GM19351 (cell line): Measurements from ENCODE around the gene RBP3.

ENCODE experiments used
- ATAC-seq: cut with Tn5 transposase; IDR thresholded peaks from one replicate; pipeline ENCODE4 v1.9.1; 2021; ENCODE audit warnings: mild to moderate bottlenecking, moderate library complexity; ENCODE audit not compliant: unreplicated experiment

The RBP3 gene

DNA sequence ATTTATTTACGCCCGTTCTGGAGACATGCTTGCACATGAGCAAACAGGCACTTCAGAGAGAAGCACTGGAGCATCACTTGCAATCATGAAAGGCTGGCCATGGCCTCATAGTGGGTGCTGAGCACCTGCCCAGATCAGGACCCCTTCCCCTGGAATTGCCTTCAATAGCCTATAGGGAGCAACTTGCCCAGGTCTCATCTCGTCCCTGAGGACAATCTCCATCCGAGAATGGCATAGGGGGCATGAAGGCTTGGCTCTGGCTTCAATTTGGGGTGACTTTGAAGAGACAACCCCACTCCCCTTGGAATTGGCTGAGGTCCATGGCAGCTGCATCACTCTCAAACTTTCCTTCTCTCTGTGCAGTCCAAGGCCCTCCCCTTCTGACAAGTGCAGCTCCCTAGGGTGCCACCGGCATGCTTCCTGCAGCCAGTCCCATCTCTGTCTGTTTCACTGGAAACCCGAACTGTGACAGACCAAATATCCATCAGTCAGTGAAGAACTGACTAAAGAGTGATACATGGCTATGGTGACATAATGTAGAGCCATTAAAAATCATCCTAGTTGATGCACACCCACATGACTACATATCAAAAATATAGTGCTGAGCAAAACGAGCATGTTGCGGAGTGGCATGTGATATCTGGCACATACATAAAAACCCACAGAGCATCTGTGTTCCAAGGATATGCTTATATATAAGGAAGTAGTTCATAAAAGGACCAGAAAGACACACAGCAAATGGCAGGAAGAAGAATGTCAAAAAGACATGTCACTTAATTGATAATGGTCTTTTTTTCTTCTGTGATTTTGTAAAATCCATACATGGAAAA is 13.5 kb upstream of the RBP3 start:
- ATAC-seq: no peak

DNA sequence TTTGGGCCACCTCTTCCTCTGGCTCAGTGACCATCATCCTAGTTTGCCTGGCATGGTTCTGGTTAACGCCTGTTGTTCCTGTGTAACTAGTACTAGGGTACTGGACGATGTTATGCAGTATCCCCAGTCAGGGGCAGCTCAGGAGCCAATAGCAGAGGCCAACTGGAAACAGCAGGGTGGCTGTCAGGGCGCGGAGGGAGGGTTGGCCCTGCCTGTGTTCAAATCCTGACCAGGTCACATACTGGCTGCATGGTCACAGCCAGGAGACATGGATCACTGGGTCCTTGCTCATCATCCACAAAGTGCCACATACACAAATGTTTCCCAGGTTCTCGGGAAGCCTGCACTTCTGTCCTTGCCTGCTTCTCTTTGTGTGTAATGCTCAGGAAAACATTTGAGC is 12.3 kb upstream of the RBP3 start:
- ATAC-seq: no peak

DNA sequence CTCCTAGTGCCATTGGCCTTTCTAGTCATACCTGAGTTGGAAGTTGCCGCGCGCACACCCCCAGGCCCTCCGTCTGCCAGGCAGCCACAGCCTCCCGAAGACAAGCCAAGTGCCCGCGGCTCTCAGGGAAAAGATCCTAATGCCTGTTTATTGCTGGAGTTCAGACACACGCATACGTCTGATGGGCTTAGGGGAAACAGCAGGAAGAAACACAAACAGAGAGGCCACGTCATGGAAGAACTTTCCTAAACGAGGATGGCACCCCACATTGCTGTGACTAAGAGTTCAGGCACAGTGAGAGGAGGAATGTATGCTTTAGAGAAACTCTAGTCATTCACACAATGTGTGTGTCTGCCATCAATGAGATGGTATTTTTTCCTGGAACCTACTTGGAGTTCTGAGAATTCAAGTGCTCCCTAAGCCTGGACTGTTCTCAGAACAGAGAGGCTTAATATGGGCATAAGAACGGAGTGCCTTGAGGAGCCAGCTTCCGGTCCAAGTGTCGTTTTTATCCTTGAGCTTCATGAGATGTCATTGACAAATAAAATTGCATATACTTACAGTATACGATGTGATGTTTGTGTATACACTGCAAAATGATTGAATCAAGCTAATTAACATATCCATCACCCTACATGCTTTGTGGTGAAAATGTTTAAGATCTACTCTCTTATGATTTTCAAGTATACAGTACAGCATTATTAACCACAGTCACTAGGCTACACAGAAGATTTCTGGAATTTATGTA is 11.6 kb upstream of the RBP3 start:
- ATAC-seq: no peak

DNA sequence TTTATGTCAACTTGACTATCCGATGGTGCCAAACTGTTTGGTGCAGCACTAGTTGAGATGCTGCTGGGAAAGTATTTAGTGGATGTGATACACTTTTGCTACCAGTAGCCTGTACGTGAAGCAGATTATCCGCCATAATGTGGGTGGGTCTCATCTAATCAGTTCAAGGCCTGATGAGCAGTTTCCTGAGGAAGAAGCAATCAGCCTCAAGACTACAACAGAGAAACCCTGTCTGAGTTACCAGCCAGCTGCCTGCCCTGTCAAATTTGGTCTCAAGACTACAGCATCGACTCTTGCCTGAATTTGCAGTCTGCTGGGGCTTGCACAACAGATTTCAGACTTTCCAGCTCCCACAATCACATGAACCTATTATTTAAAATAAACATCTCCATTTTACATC is 10.9 kb upstream of the RBP3 start:
- ATAC-seq: no peak

DNA sequence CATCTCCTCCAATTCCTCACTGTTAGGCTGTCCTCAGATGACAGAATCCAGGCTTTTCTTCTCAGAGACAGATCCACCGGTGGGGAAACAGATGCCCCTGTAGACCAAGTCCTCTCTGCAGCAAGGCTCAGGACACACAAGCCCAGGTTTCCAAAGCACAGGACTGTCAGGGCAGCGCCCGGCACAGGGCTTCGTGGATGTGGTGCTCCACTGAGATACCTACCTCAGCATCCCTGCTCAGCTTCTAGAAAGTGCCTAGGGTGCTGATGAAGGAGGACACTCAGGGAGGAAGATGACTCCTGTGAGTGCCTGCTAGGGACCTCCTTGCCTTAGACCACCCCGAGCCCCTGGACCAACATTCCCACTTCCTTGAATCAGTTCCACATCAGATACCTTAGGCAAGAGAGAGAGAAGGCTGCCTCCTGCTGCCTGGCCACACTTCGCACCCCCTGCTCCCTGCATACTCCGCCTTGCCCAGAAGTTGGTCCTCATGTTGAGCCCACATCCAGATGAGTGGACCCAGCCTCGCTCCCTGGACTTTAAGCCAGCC is 8.9 kb upstream of the RBP3 start:
- no peak for ATAC-seq

DNA sequence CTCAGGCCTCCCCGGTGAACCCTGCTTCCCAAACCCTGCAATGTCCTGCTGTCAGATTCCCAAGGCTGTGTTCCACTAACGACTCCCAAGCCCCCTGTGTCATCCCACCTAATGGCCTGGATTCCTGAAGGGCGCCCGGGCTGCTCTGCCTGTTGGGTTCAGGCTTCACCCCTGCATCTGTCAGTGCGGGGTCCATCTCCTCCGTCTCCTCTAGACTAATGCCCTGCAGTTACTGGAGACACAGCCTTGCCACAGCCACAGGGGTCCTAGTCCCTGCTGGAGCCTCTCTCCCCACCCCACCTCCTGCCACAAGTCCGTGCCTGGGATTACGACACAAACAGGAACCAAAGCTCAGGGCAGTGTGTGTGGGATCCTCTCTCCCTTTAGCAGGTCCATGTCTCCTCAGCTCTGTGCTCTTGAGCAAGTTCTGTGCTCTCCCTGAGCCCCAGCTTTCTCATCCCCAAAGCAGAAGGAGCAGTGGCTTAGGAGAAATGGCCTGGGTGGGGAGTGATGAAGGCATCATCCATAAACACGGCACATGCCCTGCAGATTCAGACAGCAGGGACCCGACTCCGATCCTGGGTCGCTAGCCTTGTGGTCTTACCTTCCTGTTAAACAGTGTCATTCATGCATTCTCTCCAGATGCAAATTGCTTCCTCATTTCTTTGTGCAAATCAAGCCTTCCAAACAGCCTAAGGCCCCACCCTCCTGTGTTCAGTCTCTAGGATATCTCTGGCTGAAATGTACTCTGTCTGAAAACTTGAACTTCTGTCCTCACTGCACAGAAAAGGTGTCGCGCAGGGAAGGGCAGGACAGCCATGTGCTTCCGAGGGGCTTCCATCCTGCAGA is 8.2 kb upstream of the RBP3 start:
- ATAC-seq: no peak

DNA sequence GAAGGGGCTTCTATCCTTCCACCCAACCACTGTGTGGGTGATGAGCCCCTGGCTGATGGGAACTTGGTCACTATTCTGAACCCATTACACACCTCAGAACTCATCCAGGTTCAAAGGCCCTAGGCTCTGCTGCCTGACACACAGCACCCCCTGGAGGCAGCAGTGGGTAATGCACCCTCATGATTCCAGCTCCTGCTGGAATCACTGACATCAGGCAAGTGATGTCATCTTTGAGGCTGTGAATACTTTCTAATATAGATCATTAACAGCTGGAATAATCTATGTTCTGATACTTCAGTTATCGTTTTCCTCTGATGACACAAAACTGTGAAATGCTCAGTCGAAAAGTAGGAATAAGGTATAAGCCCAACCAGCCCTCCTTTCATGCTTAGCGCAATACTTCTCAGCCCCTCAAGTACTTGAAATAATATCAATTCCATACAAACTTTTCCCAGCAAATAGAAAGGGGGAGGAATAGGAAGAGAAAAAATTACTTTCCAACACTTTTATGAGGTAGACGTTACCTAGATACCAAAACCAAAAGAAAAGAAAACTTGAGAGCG is 7.5 kb upstream of the RBP3 start:
- ATAC-seq: no peak

DNA sequence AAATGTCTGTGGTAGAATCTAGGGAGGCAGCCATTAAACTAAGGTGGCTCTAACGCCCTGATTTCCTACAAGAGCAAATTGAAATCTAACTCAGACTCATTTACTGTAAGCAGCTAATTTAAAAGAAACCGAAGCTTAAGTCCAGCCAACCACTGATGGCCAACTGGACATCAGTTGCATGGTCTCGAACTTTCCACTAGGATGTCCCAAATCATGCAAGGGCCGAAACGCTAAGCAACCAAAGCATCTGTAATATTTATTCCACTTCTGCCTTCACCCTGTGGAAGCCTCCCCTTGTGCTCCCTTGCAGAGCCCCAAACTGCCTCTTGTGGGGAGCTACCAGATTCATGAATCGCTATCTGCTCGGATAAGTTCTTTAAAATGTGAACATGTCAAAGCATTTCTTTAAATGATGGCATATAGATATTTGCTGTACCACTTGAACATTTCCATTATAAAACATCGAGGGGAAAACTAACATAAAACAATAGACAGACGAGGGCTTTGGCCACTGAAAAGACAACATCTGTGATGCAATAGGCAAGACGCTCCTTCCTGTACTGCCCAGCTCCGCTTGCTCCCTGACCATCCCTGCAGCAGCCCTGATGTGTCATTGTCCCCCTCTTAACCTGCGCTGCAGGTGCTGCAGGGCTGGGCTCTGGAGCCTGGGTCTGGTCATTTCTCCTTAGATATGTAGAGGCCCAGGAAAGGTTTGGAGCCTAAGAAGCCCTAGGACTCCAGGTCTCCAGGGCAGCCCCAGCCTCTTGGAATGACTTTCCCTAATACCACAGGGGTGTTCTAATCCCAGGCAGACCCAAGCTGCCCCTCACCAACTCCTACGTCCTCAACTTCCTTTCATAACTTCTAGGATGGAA is 2.9 kb upstream of the RBP3 start:
- ATAC-seq: no peak

DNA sequence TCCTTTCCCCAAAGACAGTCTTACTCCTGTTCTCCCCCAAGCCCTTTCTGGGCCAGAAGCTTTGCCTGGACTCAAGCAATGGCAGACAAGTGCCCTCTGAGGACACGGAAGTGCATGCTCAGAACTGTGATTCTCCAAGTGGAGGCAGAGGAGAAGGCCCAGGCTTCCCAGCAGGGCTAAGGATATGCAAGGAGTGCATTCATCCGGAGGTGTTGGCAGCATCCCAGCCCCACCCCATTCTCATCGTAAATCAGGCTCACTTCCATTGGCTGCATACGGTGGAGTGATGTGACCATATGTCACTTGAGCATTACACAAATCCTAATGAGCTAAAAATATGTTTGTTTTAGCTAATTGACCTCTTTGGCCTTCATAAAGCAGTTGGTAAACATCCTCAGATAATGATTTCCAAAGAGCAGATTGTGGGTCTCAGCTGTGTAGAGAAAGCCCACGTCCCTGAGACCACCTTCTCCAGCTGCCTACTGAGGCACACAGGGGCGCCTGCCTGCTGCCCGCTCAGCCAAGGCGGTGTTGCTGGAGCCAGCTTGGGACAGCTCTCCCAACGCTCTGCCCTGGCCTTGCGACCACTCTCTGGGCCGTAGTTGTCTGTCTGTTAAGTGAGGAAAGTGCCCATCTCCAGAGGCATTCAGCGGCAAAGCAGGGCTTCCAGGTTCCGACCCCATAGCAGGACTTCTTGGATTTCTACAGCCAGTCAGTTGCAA is 1.4 kb upstream of the RBP3 start:
- no peak for ATAC-seq

DNA sequence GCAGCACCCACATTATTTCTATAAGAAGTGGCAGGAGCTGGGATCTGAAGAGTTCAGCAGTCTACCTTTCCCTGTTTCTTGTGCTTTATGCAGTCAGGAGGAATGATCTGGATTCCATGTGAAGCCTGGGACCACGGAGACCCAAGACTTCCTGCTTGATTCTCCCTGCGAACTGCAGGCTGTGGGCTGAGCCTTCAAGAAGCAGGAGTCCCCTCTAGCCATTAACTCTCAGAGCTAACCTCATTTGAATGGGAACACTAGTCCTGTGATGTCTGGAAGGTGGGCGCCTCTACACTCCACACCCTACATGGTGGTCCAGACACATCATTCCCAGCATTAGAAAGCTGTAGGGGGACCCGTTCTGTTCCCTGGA is 874 bp upstream of the RBP3 start:
- no peak for ATAC-seq

DNA sequence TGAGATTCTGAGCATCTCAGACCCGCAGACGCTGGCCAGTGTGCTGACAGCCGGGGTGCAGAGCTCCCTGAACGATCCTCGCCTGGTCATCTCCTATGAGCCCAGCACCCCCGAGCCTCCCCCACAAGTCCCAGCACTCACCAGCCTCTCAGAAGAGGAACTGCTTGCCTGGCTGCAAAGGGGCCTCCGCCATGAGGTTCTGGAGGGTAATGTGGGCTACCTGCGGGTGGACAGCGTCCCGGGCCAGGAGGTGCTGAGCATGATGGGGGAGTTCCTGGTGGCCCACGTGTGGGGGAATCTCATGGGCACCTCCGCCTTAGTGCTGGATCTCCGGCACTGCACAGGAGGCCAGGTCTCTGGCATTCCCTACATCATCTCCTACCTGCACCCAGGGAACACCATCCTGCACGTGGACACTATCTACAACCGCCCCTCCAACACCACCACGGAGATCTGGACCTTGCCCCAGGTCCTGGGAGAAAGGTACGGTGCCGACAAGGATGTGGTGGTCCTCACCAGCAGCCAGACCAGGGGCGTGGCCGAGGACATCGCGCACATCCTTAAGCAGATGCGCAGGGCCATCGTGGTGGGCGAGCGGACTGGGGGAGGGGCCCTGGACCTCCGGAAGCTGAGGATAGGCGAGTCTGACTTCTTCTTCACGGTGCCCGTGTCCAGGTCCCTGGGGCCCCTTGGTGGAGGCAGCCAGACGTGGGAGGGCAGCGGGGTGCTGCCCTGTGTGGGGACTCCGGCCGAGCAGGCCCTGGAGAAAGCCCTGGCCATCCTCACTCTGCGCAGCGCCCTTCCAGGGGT is 703 bp downstream of the RBP3 start:
- no peak for ATAC-seq

DNA sequence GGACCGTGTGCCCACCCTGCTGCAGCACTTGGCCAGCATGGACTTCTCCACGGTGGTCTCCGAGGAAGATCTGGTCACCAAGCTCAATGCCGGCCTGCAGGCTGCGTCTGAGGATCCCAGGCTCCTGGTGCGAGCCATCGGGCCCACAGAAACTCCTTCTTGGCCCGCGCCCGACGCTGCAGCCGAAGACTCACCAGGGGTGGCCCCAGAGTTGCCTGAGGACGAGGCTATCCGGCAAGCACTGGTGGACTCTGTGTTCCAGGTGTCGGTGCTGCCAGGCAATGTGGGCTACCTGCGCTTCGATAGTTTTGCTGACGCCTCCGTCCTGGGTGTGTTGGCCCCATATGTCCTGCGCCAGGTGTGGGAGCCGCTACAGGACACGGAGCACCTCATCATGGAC is 1.4 kb downstream of the RBP3 start:
- ATAC-seq: no peak

DNA sequence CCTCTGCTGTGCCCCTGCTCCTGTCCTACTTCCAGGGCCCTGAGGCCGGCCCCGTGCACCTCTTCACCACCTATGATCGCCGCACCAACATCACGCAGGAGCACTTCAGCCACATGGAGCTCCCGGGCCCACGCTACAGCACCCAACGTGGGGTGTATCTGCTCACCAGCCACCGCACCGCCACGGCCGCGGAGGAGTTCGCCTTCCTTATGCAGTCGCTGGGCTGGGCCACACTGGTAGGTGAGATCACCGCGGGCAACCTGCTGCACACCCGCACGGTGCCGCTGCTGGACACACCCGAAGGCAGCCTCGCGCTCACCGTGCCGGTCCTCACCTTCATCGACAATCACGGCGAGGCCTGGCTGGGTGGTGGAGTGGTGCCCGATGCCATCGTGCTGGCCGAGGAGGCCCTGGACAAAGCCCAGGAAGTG is 1.8 kb downstream of the RBP3 start:
- ATAC-seq: no peak

DNA sequence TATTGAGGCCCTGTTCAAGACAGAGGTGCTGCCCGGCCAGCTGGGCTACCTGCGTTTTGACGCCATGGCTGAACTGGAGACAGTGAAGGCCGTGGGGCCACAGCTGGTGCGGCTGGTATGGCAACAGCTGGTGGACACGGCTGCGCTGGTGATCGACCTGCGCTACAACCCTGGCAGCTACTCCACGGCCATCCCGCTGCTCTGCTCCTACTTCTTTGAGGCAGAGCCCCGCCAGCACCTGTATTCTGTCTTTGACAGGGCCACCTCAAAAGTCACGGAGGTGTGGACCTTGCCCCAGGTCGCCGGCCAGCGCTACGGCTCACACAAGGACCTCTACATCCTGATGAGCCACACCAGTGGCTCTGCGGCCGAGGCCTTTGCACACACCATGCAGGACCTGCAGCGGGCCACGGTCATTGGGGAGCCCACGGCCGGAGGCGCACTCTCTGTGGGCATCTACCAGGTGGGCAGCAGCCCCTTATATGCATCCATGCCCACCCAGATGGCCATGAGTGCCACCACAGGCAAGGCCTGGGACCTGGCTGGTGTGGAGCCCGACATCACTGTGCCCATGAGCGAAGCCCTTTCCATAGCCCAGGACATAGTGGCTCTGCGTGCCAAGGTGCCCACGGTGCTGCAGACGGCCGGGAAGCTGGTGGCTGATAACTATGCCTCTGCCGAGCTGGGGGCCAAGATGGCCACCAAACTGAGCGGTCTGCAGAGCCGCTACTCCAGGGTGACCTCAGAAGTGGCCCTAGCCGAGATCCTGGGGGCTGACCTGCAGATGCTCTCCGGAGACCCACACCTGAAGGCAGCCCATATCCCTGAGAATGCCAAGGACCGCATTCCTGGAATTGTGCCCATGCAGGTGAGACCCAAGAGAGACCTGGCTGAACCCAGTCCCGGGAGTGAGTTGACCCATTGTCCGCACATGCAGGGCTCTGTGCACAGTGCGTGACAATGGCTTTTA is 2.8 kb downstream of the RBP3 start:
- no peak for ATAC-seq

DNA sequence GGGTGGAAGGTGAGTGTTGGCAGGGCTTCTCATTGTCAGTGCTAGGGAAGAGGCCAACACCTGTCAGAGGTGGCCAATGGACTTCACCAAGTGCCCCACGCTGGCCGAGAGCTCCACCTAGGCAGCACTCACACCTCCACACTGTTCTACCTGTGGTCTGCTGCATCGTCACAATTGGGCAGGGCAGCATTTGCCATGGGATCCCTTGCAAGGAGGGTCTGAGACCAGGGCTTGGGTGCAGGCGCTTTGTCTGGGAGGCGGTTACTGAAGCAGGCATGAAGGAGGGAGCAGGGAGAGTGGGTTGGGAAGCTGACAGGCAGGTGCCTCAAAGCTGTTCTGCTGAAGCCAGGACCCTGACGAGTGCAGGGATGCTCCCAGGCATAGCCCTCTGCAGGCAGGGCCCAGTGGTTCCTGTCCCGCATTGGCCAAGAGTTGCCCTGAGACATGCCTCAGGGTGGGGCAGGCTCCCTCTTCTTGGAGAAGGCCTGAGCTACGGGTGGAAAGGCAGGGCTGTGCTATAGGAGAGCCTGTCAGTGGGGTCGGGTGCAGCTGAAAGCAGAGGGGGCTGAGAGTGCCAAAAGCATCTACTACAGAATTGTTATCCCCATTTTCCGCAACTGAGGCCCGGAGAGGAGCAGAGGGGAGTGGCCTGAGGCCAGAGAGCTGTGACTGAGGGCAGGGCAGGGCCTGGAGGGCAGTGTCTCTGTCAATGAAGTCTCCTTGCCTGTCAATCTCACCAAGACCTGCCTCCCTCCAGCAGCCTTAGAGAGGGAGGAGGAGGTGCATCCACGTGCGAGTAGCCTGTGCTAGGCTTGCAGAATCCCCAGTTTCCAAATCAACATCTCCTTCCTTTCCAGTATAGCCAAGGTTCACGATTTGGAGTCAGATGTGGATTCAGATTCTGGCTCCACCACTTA is 4.0 kb downstream of the RBP3 start:
- no peak for ATAC-seq

DNA sequence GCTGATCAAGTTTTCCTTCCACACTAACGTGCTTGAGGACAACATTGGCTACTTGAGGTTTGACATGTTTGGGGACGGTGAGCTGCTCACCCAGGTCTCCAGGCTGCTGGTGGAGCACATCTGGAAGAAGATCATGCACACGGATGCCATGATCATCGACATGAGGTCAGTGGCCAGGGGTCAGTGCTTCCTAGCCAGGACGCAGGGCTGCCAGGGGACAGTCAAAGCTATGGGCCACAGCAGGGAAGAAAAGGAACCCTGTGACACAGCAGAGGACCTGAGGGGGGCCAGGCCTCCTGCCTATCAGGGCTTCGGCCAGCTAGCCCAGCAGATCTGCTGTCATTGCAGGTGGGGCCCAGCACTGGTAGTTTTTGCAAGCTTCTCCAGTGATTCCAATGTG is 5.2 kb downstream of the RBP3 start:
- no peak for ATAC-seq
